NB4 (cell line): Measurements from ENCODE around the gene TOMM20.

Experiments
- POLR2A ChIP-seq: IDR thresholded peaks from 2 replicates; pipeline ENCODE4 v1.6.1; 2011; ENCODE audit warnings: mild to moderate bottlenecking; ENCODE audit not compliant: insufficient read length; ENCODE audit errors: extremely low read depth
- TF ChIP-seq, protein P1 (sequence below): IDR thresholded peaks from one replicate; pipeline ENCODE4 v1.5.1; 2012; ENCODE audit warnings: low read depth, low read length

- no peak for TF ChIP-seq POLR2A
- TF ChIP-seq, protein P1, sequence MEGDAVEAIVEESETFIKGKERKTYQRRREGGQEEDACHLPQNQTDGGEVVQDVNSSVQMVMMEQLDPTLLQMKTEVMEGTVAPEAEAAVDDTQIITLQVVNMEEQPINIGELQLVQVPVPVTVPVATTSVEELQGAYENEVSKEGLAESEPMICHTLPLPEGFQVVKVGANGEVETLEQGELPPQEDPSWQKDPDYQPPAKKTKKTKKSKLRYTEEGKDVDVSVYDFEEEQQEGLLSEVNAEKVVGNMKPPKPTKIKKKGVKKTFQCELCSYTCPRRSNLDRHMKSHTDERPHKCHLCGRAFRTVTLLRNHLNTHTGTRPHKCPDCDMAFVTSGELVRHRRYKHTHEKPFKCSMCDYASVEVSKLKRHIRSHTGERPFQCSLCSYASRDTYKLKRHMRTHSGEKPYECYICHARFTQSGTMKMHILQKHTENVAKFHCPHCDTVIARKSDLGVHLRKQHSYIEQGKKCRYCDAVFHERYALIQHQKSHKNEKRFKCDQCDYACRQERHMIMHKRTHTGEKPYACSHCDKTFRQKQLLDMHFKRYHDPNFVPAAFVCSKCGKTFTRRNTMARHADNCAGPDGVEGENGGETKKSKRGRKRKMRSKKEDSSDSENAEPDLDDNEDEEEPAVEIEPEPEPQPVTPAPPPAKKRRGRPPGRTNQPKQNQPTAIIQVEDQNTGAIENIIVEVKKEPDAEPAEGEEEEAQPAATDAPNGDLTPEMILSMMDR, result no peak
Measured at GRCh38 chr1:235075777-235076308, 52.8 kb downstream of the TOMM20 start.
